Measurements from ENCODE around the gene CABP2. TPM values are rescaled to one million over a fixed set of nuclear protein-coding genes. Genes with fewer than 3 reads are reported as not detected.

Gene CABP2
- polyA plus RNA-seq, 1 experiment: not detected

DNA sequence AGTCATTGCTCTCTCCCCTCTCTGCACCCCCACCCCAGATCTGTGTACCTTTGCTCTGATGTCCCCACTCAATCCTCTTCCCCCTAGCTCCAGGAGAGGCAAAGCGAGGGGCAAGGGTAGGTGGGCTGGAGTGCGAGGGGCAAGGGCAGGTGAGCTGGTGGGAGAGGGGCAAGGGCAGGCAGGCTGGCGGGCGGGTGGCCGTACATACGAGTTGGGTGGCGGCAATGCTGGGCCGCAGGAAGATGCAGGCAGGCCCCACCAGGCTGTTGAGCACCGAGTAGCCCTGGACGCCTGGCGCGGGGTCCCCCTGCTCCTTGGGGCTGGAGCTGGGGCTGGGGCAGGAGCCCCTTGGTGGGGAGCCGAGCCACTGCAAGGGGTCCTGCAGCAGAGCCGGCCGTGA lies 908 bp downstream of the CABP2 start:
- H3K36me3 ChIP-seq (ENCODE audit: control insufficient read depth, insufficient read depth, low read length): no peaks in the 10 kb centered on the region
- H3K27me3 ChIP-seq (ENCODE audit: control insufficient read depth, insufficient read depth, low read length): 0 out of 2 replicates have a peak, but pooled peaks cover 1% of the 10 kb centered on the region
- DNase-seq (ENCODE audit: low read depth): no peak
- POLR2A ChIA-PET: no interaction called here
- CTCF ChIA-PET: interaction anchor here (0.8 kb wide), 1 partner anchor 15 kb away, joined by 3 read pairs; no protein-coding TSS in a partner anchor
- TF ChIP-seq, protein P1, sequence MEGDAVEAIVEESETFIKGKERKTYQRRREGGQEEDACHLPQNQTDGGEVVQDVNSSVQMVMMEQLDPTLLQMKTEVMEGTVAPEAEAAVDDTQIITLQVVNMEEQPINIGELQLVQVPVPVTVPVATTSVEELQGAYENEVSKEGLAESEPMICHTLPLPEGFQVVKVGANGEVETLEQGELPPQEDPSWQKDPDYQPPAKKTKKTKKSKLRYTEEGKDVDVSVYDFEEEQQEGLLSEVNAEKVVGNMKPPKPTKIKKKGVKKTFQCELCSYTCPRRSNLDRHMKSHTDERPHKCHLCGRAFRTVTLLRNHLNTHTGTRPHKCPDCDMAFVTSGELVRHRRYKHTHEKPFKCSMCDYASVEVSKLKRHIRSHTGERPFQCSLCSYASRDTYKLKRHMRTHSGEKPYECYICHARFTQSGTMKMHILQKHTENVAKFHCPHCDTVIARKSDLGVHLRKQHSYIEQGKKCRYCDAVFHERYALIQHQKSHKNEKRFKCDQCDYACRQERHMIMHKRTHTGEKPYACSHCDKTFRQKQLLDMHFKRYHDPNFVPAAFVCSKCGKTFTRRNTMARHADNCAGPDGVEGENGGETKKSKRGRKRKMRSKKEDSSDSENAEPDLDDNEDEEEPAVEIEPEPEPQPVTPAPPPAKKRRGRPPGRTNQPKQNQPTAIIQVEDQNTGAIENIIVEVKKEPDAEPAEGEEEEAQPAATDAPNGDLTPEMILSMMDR (IDR thresholded peaks at IDR 0.05; ENCODE audit: insufficient read depth, low read depth, low read length): no peak
- H3K4me3 ChIP-seq (ENCODE audit: low read depth, low read length): no peak overlapping the region

DNA sequence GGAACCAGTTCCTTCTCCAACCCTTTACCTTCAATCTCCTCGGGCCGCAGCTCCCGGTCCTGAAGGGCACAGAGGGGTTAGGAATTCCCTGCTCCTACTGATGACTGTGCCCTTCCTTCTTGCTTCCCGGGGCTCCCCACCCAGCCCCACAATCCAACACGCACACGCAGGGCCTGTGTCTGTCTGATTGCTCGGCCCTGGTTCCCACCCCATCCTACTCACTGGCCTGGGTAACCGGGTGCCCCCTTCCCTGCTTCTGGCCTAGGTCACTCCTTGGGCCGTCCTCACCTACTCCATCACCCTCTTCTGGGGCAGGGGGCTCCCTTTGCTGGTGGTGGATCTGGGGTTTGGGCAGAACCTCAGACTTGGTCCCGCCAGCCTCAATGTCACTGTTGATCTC lies 1.3 kb downstream of the CABP2 start:
- Histone ChIP-seq H3K27me3 (ENCODE audit: control insufficient read depth, insufficient read depth, low read length) (0 out of 2 replicates have a peak, but pooled peaks cover 1% of the 10 kb centered on the region), H3K36me3 (ENCODE audit: control insufficient read depth, insufficient read depth, low read length) (no peaks in the 10 kb centered on the region), H3K4me3 (ENCODE audit: low read depth, low read length) (no peak overlapping the region)
- no peak for DNase-seq (ENCODE audit: low read depth)
- ChIA-PET POLR2A (no interaction called here), CTCF (interaction anchor here (0.8 kb wide), 1 partner anchor 15 kb away, joined by 3 read pairs; no protein-coding TSS in a partner anchor)
- TF ChIP-seq, protein P1 (IDR thresholded peaks at IDR 0.05; ENCODE audit: insufficient read depth, low read depth, low read length): no peak

DNA sequence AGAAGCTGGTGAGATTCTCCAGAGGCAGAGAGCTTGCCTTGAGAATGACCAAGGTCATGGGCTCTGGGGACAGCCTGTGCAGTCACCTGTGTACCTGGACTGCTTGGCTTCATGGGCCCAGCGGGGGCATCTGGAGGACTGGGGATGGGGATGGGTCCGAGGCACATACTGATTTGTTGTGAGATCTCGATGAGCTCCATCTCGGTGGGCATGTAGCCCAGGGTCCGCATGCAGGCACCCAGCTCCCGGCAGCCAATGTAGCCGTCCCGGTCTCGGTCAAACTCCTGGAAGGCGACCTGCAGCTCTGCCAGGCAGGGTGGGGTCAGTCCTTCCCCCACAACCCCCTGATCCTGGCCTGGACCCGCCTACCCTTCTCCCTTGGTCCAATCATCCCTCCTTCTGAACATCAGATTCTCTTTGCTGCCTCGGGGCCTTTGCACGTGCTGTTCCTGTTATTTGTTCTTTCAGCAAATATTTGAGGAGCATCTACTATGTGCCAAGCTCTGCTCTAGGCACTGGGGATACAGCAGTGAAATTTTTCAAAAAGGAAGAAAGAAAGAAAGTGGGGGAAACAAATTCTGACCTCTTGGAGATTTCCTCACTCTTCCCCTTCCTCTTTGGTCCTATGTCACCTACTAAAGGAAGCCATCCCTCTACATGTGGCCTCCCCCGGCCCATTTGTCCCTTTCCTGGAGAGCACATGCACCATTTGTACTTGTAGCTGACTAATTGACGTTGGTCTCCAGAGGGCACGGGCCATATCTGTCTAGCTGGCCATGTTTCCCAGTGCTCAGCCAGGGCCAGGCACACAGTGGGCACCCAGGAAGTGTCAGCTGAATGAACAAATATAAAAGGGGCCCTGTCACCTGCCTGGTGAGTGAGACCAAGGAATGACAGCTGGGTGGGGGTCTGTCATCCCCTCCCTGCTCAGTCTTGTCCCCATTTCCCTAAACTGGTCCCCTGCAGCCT lies 2.1 kb downstream of the CABP2 start:
- H3K4me3 ChIP-seq (ENCODE audit: low read depth, low read length): no peak overlapping the region
- no peaks in the 10 kb centered on the region for H3K36me3 ChIP-seq (ENCODE audit: control insufficient read depth, insufficient read depth, low read length)
- TF ChIP-seq, protein P1 (IDR thresholded peaks at IDR 0.05; ENCODE audit: insufficient read depth, low read depth, low read length): no peak
- 0 out of 2 replicates have a peak, but pooled peaks cover 1% of the 10 kb centered on the region for H3K27me3 ChIP-seq (ENCODE audit: control insufficient read depth, insufficient read depth, low read length)
- no peak for DNase-seq (ENCODE audit: low read depth)
- ChIA-PET CTCF (no interaction called here), POLR2A (no interaction called here)

DNA sequence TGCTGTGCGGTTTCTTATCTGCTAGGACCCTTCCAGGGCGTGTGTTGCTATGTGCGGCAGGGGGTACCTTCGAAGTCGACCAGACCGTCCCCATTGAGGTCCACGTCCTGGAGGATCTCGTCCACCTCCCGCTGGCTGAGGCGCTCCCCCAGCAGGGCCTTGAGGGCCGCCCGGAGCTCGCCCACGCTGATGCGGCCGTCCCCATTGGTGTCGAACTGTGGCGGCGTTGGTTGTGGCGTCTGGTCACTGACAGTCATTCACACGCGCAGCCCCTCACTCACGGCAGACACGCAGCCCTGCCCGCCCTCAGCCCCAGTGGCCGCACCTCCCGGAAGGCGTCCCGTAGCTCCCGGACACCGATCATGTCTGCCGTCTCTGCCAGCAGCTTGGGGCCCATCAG lies 3.5 kb downstream of the CABP2 start:
- TF ChIP-seq, protein P1 (IDR thresholded peaks at IDR 0.05; ENCODE audit: insufficient read depth, low read depth, low read length): no peak
- CTCF ChIA-PET: no interaction called here
- 0 out of 2 replicates have a peak, but pooled peaks cover 1% of the 10 kb centered on the region for H3K27me3 ChIP-seq (ENCODE audit: control insufficient read depth, insufficient read depth, low read length)
- POLR2A ChIA-PET: no interaction called here
- no peak for DNase-seq (ENCODE audit: low read depth)
- H3K4me3 ChIP-seq (ENCODE audit: low read depth, low read length): no peak overlapping the region
- no peaks in the 10 kb centered on the region for H3K36me3 ChIP-seq (ENCODE audit: control insufficient read depth, insufficient read depth, low read length)

- POLR2A ChIA-PET: no interaction called here
These were observed 5.3 kb downstream of the CABP2 start for GRCh38 chr11:67517784-67518552.

More at GRCh38 chr11:67517784-67518552, 5.3 kb downstream of the CABP2 start:
- TF ChIP-seq, protein P1 (IDR thresholded peaks at IDR 0.05; ENCODE audit: insufficient read depth, low read depth, low read length): no peak
- no peak for DNase-seq (ENCODE audit: low read depth)
- Histone ChIP-seq H3K27me3 (ENCODE audit: control insufficient read depth, insufficient read depth, low read length) (0 out of 2 replicates have a peak, but pooled peaks cover 1% of the 10 kb centered on the region), H3K36me3 (ENCODE audit: control insufficient read depth, insufficient read depth, low read length) (no peaks in the 10 kb centered on the region), H3K4me3 (ENCODE audit: low read depth, low read length) (no peak overlapping the region)
- CTCF ChIA-PET: no interaction called here

All from BJ (cell line).